Stimulated activated CD4-positive, alpha-beta T cell treated with anti-CD3 and anti-CD28 coated beads, Interleukin-2, amount 100 ng/mL, for 24 hours (primary cell): Measurements from ENCODE around the gene RALB.

Experiments used
- DNase-seq, 2 donors: peaks; one replicate each; pipeline ENCODE4 v3.0.0-alpha.2; 2020

The RALB gene

GRCh38 chr2:120269076-120269744, 16.6 kb downstream of the RALB start:
- DNase-seq, result no peak

DNA sequence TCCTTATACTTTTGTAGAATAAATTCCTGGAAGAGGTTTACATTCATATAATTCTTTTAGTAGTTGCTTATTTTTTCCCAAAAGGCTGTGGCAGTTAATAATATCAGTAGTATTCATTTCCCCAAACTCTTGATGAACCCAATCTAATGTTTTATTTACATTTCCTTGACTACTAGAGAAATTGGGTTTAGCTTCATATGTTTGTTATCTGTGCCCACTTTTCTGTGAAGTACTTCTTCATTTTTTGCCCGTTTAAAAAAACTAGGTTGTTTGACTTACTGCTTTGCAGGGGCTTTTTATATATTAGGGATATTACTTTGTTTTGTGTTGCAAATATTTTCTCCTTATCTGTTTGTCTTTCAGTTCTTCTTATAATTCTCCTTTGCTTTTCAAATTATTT, 17.2 kb downstream of the RALB start:
- DNase-seq, result no peak

GRCh38 chr2:120271711-120272379, 19.2 kb downstream of the RALB start:
- DNase-seq, result no peak

DNA sequence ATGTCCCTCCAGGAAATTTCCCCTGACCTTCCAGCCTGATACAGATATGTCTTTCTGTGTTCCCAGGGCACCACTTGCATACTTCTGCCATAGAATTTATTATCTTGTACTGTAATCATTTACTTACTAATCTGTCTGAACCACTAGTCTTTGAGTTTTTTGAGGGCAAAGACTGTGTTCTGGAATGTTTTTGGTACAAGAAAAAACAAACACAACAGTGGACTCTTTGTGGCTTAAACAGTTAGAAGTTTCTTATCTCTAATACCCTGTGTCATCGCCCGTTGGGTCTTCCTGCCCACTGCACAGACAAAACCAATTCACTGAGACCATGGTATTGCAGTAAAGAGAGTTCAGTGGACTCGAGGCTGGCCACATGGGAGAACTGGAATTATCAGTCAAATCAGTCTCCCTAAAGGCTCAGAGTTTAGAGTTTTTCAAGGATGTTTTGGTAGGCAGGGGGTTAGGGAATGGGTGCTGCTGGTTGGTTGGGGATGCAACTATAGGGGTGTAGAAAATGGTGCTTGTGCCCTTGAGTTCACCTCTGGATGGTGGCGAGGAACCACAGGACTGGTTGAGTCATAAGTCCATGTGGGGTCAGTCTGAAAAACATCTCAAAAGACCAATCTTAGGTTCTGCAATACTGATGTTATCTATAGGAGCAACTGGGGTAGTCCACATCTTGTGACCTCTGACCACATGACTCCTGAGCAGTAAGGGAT, 20.3 kb downstream of the RALB start:
- no peak for DNase-seq

- DNase-seq, result no peak
These were observed 23.2 kb downstream of the RALB start for GRCh38 chr2:120275617-120276400.

DNA sequence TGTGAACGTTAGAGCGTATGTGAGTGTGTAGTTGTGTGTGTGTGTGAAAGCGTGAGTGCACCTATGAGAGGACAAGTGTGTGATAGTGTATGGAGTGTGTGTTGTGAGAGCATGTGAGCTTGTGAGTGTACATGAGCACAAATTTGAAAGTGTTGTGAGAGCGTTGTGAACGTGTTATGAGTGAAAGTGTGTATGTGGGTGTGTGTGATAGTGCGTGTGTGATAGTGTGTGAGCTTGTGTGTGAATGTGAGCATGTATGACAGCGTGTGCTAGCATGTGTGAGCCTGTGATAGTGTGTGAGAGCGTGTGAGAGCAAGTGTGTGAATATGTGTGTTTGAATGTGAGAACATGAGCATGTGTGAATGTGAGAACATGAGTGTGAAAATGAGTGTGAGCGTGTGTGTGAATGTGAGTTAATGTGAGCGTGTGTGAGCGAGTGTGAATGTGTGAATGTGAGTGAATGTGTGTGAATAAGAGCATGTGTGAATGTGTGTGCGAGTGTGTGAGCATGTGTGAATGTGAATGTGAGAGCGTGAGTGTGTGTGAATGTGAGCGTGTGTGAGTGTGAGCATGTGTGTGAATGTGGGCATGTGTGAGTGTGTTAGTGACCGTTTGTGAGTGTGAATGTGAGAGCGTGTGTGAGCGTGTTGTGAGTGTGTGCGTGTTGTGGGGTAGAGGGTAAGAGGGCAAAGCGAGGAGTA, 25.0 kb downstream of the RALB start:
- DNase-seq, result no peak

DNA sequence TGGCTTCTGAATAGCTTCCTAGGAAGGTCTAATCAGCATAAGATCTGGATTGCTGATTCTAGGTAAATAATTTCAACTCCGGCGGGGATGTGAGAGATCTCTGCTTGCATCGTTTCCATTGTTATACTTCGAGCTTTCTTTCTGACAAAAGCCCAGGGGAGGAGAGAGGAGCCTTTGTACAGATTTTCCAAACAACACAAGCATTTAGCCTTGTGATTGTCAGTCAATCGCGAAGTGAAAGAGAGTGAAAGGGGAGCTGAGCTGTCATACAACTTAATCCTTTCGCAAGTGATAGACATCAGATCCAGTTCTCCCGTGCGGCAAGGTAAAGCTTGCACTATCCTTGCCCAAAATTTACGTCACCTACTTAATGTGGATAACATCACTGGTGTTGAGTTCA, 26.2 kb downstream of the RALB start:
- no peak for DNase-seq

DNA sequence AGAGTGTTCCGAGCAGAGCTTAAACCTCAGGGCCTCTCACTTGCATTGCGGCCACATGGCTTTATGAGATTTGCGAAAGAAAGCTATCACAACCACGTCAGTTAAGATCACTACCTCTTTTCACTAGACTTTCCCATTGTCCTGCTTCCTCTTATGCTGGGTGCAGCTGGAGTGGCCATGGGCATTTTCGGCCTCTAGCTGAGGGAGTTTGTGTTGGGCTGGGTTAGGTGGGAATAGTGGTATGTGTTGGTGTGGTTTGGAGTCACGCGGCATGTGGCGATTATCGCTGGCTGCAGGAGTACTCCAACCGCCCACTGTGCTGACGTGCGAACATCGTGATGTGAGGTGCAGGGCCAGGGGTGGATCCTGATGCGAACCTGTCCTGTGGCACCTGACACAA, 27.1 kb downstream of the RALB start:
- DNase-seq, result no peak

DNA sequence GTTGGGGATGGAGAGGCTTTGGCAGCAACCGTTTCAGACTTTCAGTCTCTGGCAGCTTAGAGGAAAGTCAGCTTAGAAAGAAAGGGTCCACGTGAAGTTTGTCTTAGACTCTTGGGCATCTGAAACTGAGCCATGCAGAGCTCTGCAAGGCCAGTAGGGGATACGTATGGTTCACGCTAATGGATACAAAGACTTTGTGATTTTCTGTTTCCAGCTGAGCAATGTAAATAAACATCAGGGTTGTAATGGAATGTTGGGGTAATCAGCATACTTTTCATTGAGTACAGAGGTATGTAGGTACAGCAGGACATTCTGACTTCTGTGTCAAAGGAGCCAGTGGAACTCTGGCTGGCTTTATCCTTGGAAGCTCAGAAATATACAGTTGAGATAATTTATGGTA, 31.0 kb downstream of the RALB start:
- no peak for DNase-seq

GRCh38 chr2:120285056-120285455, 32.4 kb downstream of the RALB start:
- no peak for DNase-seq

- peak; percentile 21 to 41 for DNase-seq
These were observed 34.7 kb downstream of the RALB start for GRCh38 chr2:120287183-120288015.

DNA sequence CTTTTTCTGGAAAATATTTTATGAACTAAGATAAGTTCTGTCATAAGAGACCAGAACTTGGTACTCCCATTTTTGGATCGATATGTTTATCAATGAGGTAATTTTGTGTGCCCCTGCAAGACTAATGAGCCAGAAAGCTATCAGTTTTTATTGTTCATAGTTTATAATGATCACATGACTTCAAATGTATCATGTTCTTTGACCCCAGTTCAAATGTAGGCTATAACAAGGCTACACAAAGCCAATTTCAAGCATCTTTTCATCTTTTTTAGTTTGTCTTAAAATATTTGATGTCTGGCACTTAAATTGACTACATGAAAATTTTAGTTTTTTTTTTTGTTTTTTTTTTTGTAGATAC, 35.3 kb downstream of the RALB start:
- DNase-seq, result no peak

GRCh38 chr2:120289221-120289906, 36.7 kb downstream of the RALB start:
- DNase-seq, result no peak

- no peak for DNase-seq
These were observed 38.1 kb downstream of the RALB start for GRCh38 chr2:120290737-120291136.

DNA sequence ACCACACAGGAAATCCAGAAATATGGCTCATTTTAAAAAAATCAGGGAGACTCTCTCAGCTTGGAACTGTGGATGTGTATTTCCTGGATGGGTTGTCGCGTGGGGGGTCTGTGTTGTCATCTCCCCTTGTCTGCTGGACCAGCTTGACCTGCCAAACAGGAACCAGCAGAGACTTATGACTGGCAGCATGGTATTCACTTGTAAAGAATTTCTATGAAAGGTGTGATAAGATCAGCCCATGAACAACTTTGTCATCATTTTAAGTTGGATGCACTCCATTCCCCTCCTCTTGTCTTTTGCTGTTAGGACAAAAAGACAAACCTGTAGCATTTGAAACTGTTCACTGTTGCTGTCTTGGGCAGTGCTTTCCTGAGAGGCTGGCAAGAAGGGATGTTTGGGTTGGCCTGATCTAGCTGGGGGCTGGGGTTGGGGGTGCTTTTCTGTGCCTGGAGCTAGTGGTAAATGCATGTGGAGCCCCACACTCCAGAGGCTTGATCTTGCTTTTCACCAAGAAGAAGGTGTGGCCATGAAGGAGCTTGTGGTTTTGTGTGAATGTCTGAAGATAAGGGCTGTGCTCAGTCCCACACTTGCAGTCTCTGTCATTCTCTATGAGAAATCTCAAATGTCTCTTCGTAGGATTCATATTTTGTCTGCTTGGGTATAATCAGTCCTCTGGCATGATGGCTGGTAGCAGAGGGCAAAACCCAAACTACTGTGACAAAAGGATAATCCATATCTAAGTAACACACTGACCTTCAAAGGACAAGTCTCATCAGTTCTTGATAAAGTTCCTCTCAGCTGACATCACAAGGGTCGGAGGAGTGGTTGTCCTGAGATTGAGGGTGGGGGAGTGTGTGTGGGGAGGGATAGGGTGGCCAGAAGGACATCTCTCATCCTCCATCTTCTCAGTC, 39.0 kb downstream of the RALB start:
- no peak for DNase-seq

DNA sequence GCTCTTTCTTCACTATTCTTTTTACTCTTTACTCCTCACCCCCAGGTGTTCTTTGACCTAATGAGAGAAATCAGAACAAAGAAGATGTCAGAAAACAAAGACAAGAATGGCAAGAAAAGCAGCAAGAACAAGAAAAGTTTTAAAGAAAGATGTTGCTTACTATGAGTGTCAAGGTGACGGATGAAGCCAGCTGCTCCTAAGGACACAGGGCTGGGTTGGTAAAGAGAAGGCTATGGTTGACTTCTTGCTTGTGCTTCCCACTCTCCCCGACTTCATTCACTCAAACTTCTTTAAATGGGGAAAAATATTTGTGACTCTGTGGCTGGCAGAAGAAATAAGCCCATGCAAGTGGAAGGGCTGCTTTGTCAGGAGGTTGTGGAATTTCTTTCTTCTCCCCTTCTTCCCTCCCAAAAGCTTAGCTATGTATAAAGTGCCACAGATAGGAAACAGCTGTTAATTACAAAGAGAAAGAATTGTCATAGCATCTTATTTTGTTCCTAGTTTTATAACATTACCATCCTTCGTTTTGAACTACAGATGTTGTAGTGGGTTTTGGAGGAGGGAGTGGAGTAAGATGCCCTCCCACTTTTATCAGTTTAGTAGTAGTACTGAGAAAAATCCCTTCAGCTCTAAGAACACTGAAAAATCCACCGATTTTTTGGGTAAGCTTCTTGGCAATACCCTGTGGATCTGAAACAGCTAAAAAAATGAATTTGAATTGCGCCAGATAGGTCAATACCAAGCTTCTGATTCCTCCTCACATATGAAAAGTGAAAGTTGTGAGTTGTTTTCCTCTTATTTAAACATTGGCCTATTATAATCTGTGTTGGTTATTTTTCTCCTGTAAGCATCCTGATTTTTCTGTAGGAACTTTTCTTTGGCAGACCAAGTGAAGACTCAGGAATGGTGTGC, 40.7 kb downstream of the RALB start:
- no peak for DNase-seq

DNA sequence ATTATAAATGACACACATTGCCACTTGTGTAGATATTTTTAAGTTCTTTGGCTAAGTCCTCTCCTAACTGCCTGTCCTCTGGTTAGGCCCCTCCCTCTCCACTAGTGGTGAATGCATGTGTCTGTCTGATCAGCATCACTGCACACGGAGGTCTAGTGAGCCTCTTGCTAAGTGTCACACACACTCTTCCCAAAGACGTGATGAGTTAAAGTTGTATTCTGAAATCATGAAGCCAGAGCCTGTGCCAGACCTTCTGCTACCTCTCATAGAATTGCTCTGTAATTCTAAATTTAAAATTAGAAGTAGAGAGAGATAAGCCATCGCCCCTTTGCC, 41.3 kb downstream of the RALB start:
- DNase-seq, result no peak

- no peak for DNase-seq
These were observed 45.7 kb downstream of the RALB start for GRCh38 chr2:120298173-120298835.

DNA sequence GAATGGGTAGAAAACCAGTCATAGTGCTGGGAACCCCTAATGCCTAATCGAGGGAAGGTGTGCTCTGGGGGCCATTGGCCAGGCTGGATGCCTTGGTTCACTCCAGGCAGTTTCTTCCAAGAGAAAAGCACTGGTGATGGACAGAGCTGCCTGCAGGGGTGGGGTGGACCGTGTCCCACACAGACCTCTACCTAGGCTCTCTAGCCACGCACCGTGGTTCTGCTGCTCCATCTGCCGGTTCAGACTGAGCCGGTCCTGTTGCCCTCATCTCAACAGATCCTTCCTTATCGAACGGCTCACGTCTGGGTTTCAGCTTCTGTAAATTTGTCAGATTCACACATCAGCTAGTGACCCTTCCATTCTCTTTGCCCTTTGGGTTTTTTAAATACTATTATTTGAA, 46.4 kb downstream of the RALB start:
- no peak for DNase-seq
